Measurements from ENCODE around the gene EMC8. TPM values are rescaled to one million over a fixed set of nuclear protein-coding genes. Genes with fewer than 3 reads are reported as not detected.

EMC8 gene
- total RNA-seq, 1 donor from 2014 or later = 12.3 TPM

Small RNA genes lying within 50 kb of the gene (small RNA-seq; reads per million reads assigned to genes)
- not detected for gene RNU1-103P (ENCODE audit: low replicate concordance)

Other genes with a start within 250 kb of the EMC8 start
- 57.6 TPM for gene GSE1, start 186.2 kb downstream of the EMC8 start, total RNA-seq
- 5.3 TPM for gene GINS2, start 110.6 kb downstream of the EMC8 start, total RNA-seq
- 5.2 TPM for gene C16orf74, start 48.4 kb downstream of the EMC8 start, total RNA-seq
- 267 TPM for gene COX4I1, start 151 bp upstream of the EMC8 start, total RNA-seq
- 22.6 TPM for gene IRF8, start 99.6 kb upstream of the EMC8 start, total RNA-seq